ENCODE measurements around the gene KCNH5.

The KCNH5 gene

GRCh38 chr14:62710811-62711210, 334.4 kb downstream of the KCNH5 start:
- no peak overlapping the region for H3K27ac ChIP-seq
- no peak for DNase-seq
- no peaks in the 10 kb centered on the region for H3K27me3 ChIP-seq
- TF ChIP-seq, protein P1, sequence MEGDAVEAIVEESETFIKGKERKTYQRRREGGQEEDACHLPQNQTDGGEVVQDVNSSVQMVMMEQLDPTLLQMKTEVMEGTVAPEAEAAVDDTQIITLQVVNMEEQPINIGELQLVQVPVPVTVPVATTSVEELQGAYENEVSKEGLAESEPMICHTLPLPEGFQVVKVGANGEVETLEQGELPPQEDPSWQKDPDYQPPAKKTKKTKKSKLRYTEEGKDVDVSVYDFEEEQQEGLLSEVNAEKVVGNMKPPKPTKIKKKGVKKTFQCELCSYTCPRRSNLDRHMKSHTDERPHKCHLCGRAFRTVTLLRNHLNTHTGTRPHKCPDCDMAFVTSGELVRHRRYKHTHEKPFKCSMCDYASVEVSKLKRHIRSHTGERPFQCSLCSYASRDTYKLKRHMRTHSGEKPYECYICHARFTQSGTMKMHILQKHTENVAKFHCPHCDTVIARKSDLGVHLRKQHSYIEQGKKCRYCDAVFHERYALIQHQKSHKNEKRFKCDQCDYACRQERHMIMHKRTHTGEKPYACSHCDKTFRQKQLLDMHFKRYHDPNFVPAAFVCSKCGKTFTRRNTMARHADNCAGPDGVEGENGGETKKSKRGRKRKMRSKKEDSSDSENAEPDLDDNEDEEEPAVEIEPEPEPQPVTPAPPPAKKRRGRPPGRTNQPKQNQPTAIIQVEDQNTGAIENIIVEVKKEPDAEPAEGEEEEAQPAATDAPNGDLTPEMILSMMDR (IDR thresholded peaks at IDR 0.05): no peak
- H3K9me3 ChIP-seq: no peaks in the 10 kb centered on the region
- H3K4me3 ChIP-seq: no peak overlapping the region
- no peaks in the 10 kb centered on the region for H3K4me1 ChIP-seq
- no peaks in the 10 kb centered on the region for H3K36me3 ChIP-seq
- intact Hi-C loops (cut with DNase I; ENCODE audit: low total_unique reads): no loop called here

DNA sequence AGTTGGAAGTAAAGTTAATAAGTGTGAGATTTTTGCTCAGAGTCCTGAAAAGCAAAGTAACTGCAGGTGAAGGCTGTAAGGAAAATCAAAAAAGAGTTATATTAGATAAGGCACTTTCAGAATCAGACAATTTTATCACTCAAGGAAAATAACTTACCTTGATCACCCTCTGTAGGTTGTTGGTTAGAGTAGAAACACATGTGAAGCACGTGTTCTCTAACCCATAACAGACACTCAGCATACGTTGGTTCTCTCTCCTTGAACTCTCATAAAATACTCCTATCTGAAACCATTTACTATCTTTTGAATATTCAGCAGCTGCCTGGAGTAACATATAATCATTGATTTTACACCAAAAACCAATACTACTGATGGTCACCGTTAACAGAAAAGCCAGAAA, 335.5 kb downstream of the KCNH5 start:
- H3K36me3 ChIP-seq: no peaks in the 10 kb centered on the region
- H3K4me1 ChIP-seq: no peaks in the 10 kb centered on the region
- intact Hi-C loops (cut with DNase I; ENCODE audit: low total_unique reads): no loop called here
- TF ChIP-seq, protein P1 (IDR thresholded peaks at IDR 0.05): no peak
- H3K27ac ChIP-seq: no peak overlapping the region
- H3K4me3 ChIP-seq: no peak overlapping the region
- H3K27me3 ChIP-seq: no peaks in the 10 kb centered on the region
- DNase-seq: no peak
- H3K9me3 ChIP-seq: no peaks in the 10 kb centered on the region

DNA sequence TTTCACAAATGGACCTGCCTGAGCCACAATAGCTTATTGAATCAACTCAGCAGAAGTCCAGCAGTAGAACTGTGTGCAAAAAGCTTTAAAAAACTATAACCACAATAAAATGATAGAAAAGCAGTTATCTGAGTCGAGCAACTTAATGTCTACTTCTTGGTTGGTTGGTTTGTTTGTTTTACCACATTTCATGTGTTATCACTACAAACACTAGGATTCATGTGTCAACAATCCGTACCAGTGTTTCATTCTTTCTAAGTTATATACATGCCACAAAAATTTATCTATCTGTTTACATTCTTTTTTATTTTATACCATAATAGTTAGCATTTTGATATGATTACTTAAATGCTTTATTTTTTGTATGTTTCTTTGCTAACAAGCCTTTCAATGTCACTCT, 339.0 kb downstream of the KCNH5 start:
- Histone ChIP-seq H3K36me3 (no peaks in the 10 kb centered on the region), H3K9me3 (no peaks in the 10 kb centered on the region), H3K27ac (no peak overlapping the region), H3K27me3 (no peaks in the 10 kb centered on the region), H3K4me1 (no peaks in the 10 kb centered on the region), H3K4me3 (no peak overlapping the region)
- DNase-seq: no peak
- TF ChIP-seq, protein P1 (IDR thresholded peaks at IDR 0.05): no peak
- intact Hi-C loops (cut with DNase I; ENCODE audit: low total_unique reads): no loop called here

DNA sequence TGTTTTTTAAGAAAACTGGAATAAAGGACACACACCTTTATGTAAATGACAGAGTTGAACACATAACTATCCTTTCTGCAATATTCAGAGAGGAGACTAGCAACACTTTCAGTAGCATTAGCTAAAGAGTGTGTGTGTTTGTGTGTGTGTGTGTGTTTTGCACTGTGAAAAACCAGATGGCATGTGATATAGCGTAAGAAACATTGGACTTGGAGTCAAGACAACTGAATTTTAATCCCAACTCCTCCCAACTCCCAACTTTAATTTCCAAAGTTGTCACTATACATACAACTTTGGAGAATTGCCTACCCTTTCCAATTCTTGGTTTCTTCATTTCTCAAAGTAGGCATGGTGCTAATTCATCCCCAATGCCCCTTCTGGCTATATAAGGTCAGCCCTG, 347.8 kb downstream of the KCNH5 start:
- intact Hi-C loops (cut with DNase I; ENCODE audit: low total_unique reads): no loop called here
- Histone ChIP-seq H3K4me3 (no peak overlapping the region), H3K4me1 (no peaks in the 10 kb centered on the region), H3K27me3 (no peaks in the 10 kb centered on the region), H3K36me3 (no peaks in the 10 kb centered on the region), H3K27ac (no peak overlapping the region), H3K9me3 (no peaks in the 10 kb centered on the region)
- DNase-seq: no peak
- TF ChIP-seq, protein P1 (IDR thresholded peaks at IDR 0.05): no peak

- H3K9me3 ChIP-seq: no peaks in the 10 kb centered on the region
- no peaks in the 10 kb centered on the region for H3K27me3 ChIP-seq
- DNase-seq: no peak
- H3K27ac ChIP-seq: no peak overlapping the region
- intact Hi-C loops (cut with DNase I; ENCODE audit: low total_unique reads): no loop called here
- no peaks in the 10 kb centered on the region for H3K4me1 ChIP-seq
- no peaks in the 10 kb centered on the region for H3K36me3 ChIP-seq
- TF ChIP-seq, protein P1 (IDR thresholded peaks at IDR 0.05): no peak
- no peak overlapping the region for H3K4me3 ChIP-seq
These were observed 348.3 kb downstream of the KCNH5 start for GRCh38 chr14:62696929-62697328.

DNA sequence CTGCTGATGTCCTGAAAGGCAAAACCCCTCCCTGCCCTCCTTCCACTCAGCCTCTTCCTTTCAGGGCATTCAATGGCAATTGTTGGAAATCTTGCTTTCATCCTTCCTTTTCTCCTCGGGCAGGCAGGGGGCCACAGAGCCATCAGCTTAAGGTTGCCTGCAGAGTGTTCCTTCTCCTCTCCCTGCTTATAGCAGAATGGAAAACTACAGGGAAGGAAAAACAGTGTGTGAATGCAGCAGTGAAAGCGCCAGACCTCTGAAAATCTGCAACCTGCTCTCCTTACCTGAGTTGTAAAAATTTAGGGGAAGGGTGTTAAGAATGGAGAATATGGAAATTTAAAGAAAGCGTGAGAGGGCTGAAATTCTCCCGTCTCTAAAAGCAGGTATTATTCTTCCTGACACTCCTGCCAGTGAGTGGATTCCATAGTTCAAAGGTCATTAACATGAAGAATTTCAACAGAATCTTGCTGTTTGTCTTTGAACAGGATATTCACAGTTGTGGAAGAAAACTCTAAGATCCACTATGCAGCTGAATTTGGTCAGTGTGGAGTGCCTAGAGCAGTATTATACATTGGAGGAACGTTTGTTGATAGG, 348.8 kb downstream of the KCNH5 start:
- H3K36me3 ChIP-seq: no peaks in the 10 kb centered on the region
- H3K9me3 ChIP-seq: no peaks in the 10 kb centered on the region
- no peaks in the 10 kb centered on the region for H3K4me1 ChIP-seq
- H3K4me3 ChIP-seq: no peak overlapping the region
- DNase-seq: no peak
- H3K27ac ChIP-seq: no peak overlapping the region
- intact Hi-C loops (cut with DNase I; ENCODE audit: low total_unique reads): no loop called here
- H3K27me3 ChIP-seq: no peaks in the 10 kb centered on the region
- TF ChIP-seq, protein P1 (IDR thresholded peaks at IDR 0.05): no peak

Measured in tibial artery (tissue), 4 donors.